Peyer's patch (tissue), 4 donors: Measurements from ENCODE around the gene LPO.

Experiments
- POLR2A ChIP-seq, 2 donors: fragments of 450-650 bp; IDR thresholded peaks; one replicate each; pipeline ENCODE4 v1.5.1; 2017; ENCODE audit warnings: antibody characterized with exemption in 2 of 2, mild to moderate bottlenecking in 2 of 2, moderate library complexity in 2 of 2
- TF ChIP-seq, protein P1 (sequence below), 6 experiments: fragments of 450-650 bp in 4 of 6; fragments of 200-600 bp in 2 of 6; sonication (generic) in 1 of 6; IDR thresholded peaks; one replicate each; pipeline ENCODE4 v1.5.1; 2017 to 2019; ENCODE audit warnings: antibody characterized with exemption in 6 of 6, mild to moderate bottlenecking in 3 of 6, moderate library complexity in 1 of 6

DNA sequence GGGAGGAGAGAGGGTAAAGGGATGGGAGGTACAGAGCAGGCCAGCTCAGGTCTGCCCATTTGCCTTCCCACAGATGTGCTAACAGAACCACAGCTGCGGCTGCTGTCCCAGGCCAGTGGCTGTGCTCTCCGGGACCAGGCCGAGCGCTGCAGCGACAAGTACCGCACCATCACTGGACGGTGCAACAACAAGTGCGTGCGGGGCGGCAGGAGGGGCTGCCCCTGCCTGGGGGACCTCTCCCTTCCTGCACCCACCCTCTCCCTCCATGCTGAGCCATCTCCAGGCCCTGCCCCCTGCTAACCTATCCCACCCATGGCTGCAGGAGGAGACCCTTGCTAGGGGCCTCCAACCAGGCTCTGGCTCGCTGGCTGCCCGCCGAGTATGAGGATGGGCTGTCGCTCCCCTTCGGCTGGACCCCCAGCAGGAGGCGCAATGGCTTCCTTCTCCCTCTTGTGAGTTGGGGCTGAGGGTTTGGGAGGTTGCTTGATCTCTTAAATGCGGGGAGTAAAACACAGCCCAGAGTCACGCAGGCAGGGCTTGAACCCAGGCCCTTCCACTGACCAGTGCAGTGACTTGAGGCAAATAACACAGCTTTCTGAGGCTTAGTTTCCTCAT is 44.6 kb upstream of the LPO start:
- TF ChIP-seq, protein P1, sequence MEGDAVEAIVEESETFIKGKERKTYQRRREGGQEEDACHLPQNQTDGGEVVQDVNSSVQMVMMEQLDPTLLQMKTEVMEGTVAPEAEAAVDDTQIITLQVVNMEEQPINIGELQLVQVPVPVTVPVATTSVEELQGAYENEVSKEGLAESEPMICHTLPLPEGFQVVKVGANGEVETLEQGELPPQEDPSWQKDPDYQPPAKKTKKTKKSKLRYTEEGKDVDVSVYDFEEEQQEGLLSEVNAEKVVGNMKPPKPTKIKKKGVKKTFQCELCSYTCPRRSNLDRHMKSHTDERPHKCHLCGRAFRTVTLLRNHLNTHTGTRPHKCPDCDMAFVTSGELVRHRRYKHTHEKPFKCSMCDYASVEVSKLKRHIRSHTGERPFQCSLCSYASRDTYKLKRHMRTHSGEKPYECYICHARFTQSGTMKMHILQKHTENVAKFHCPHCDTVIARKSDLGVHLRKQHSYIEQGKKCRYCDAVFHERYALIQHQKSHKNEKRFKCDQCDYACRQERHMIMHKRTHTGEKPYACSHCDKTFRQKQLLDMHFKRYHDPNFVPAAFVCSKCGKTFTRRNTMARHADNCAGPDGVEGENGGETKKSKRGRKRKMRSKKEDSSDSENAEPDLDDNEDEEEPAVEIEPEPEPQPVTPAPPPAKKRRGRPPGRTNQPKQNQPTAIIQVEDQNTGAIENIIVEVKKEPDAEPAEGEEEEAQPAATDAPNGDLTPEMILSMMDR (IDR thresholded peaks at IDR 0.05), result no peak
- TF ChIP-seq POLR2A (IDR thresholded peaks at IDR 0.05), result no peak
